ENCODE data around the gene SNRK. TPM values are rescaled to one million over a fixed set of nuclear protein-coding genes. Genes with fewer than 3 reads are reported as not detected.

Gene SNRK
- total RNA-seq, 1 donor from 2014 or later = 44.3 TPM

DNA sequence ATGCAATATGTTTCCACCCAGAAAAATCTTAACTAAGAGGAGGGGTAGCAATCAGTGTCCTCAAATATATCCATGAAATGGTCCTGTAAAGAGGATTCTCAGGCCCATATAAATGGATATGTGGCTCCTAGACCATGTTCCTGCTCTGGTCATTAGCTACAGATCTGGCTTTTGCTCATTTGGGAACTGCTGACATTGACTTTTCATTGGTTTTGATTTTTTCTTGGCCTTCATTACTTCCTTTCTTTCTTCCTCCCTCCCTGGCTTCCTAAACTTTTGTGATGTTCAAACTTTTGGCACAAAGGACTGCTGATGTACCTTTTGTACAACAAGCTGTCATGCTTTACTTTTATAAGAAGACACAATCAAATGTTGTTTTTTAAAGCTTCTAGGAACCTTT is 41.6 kb upstream of the SNRK start:
- no peak for DNase-seq (ENCODE audit: low spot score in 2 of 2)
- TF ChIP-seq, protein P1, sequence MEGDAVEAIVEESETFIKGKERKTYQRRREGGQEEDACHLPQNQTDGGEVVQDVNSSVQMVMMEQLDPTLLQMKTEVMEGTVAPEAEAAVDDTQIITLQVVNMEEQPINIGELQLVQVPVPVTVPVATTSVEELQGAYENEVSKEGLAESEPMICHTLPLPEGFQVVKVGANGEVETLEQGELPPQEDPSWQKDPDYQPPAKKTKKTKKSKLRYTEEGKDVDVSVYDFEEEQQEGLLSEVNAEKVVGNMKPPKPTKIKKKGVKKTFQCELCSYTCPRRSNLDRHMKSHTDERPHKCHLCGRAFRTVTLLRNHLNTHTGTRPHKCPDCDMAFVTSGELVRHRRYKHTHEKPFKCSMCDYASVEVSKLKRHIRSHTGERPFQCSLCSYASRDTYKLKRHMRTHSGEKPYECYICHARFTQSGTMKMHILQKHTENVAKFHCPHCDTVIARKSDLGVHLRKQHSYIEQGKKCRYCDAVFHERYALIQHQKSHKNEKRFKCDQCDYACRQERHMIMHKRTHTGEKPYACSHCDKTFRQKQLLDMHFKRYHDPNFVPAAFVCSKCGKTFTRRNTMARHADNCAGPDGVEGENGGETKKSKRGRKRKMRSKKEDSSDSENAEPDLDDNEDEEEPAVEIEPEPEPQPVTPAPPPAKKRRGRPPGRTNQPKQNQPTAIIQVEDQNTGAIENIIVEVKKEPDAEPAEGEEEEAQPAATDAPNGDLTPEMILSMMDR (IDR thresholded peaks at IDR 0.05) = no peak
- peaks cover 3 to 7% of the 10 kb centered on the region in 2 donors for H3K9me3 ChIP-seq
- H3K4me3 ChIP-seq = no peak overlapping the region
- H3K4me1 ChIP-seq = no peaks in the 10 kb centered on the region
- H3K27me3 ChIP-seq = no peaks in the 10 kb centered on the region
- no peak overlapping the region for H3K27ac ChIP-seq
- no peaks in the 10 kb centered on the region for H3K36me3 ChIP-seq
- intact Hi-C loops (cut with DNase I) = no loop called here

DNA sequence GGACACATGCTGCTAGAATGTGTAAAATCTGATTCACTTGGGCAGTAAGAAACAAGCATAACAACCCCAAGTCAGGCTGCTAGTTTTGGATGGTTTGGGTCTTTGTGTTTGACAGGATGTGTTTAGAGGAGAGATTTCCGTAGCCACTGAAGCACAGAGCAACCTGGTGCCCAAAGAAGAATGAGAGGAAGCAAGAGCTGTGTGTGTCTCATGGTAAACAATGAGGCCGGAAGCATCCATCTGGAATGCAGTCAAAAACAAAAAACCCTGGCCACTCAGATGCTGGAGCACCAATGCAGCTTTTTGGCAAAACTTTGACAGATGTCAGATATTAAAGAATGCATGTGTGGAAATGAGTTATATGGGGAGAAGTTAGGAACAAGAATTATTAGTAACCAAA is 39.4 kb upstream of the SNRK start:
- H3K36me3 ChIP-seq = no peaks in the 10 kb centered on the region
- H3K4me1 ChIP-seq = no peaks in the 10 kb centered on the region
- no peaks in the 10 kb centered on the region for H3K27me3 ChIP-seq
- intact Hi-C loops (cut with DNase I) = no loop called here
- H3K9me3 ChIP-seq = peaks cover 3 to 7% of the 10 kb centered on the region in 2 donors
- DNase-seq (ENCODE audit: low spot score in 2 of 2) = no peak
- H3K27ac ChIP-seq = no peak overlapping the region
- TF ChIP-seq, protein P1 (IDR thresholded peaks at IDR 0.05) = no peak
- H3K4me3 ChIP-seq = no peak overlapping the region

DNA sequence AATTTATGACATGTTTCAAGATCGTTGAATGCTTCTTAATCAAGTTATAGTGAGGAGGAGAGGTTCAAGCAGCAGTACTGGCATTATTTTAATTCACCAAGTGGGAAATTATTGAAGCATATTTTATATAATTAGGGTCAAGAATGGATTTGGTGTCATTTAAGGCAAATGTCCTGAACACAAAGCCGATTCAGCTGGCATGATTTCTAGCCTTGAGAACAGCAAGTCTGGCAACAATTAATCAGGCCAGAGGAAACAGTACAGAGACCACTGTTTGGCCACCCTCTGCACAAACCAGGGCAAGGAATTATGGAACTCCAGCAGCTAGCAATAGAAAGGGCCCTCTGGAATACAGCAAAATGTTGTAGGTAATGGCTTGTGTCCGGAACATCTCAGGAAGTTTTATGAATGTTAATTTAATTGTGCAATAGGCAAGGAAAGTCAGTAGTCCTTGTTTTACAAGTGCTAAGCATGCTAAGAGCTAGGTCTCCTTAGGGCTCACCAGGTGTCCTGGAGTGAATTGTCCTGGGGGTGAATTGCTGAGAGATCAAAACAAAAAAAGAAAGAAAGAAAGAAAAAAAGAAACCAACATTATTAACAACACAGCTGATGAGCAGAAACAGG is 38.7 kb upstream of the SNRK start:
- TF ChIP-seq, protein P1 (IDR thresholded peaks at IDR 0.05) = no peak
- Histone ChIP-seq H3K4me1 (no peaks in the 10 kb centered on the region), H3K27ac (no peak overlapping the region), H3K4me3 (no peak overlapping the region), H3K36me3 (no peaks in the 10 kb centered on the region), H3K27me3 (no peaks in the 10 kb centered on the region), H3K9me3 (peaks cover 0 to 2% of the 10 kb centered on the region in 2 donors)
- no peak for DNase-seq (ENCODE audit: low spot score in 2 of 2)
- intact Hi-C loops (cut with DNase I) = no loop called here

DNA sequence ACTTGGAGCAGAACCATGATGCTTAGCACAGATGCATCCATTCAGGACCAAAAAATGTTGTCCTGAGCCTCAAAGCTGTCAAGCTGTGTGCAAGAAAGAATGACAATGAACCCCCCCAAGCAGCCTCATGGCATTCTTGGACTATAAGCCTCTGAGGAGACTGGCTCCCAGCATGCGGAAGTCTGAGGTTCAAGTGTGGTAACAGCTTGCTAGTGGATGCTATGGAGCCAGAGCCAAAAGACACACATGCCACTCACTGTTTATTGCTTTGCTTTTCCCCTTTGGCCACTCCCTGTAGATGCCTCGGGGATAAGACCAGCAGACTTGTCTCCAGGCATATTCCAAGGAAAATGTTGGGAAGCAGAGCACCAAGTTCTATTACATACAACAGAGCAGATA is 38.2 kb upstream of the SNRK start:
- no peak for DNase-seq (ENCODE audit: low spot score in 2 of 2)
- no peaks in the 10 kb centered on the region for H3K4me1 ChIP-seq
- H3K36me3 ChIP-seq = no peaks in the 10 kb centered on the region
- TF ChIP-seq, protein P1 (IDR thresholded peaks at IDR 0.05) = no peak
- no peaks in the 10 kb centered on the region for H3K27me3 ChIP-seq
- H3K27ac ChIP-seq = no peak overlapping the region
- no peaks in the 10 kb centered on the region for H3K9me3 ChIP-seq
- H3K4me3 ChIP-seq = no peak overlapping the region
- intact Hi-C loops (cut with DNase I) = no loop called here

DNA sequence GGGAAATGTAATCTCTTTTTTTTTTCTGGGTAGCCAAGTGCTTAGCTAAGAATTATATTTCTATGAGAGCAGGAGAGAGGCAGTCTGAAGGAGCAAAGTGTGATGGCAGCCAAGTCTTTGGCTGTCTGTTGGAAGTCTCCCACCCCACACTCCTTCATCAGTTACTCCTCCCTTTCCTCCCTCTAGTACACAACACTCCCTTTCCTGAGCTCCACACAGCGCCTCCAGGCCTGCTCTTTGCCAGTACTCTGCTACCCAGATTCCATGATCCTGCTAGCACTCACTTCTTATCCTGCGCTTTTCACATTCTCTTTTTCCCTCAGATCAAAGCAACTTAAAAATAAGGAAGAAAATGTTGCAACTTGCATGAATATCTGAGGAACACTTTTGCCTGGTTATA is 37.4 kb upstream of the SNRK start:
- Histone ChIP-seq H3K9me3 (no peaks in the 10 kb centered on the region), H3K36me3 (no peaks in the 10 kb centered on the region), H3K27ac (no peak overlapping the region), H3K4me1 (no peaks in the 10 kb centered on the region), H3K27me3 (no peaks in the 10 kb centered on the region), H3K4me3 (no peak overlapping the region)
- intact Hi-C loops (cut with DNase I) = no loop called here
- TF ChIP-seq, protein P1 (IDR thresholded peaks at IDR 0.05) = no peak
- DNase-seq (ENCODE audit: low spot score in 2 of 2) = no peak

DNA sequence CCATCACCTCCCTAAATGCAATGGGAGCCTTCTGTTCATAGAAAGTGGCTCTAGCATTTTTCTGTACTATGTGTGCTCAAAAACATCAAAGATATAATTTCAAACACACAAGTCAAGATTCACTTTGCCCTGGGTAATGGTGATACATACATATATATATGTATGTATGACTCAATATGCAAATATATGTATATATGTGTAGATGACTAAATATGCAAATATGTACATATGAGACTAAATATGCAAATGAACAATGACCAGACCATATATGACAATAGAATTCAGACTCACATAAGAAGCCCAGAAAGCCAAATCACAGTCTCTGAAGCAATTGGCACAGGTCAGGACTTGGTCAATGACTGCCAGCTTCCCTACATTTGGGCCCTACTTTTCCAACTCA is 36.9 kb upstream of the SNRK start:
- intact Hi-C loops (cut with DNase I) = no loop called here
- Histone ChIP-seq H3K4me3 (no peak overlapping the region), H3K36me3 (no peaks in the 10 kb centered on the region), H3K27ac (no peak overlapping the region), H3K9me3 (no peaks in the 10 kb centered on the region), H3K4me1 (no peaks in the 10 kb centered on the region), H3K27me3 (no peaks in the 10 kb centered on the region)
- DNase-seq (ENCODE audit: low spot score in 2 of 2) = no peak
- TF ChIP-seq, protein P1 (IDR thresholded peaks at IDR 0.05) = no peak
